Fibroblast of lung (primary cell): ENCODE measurements around the gene CRACR2B.

Experiments
- EZH2 ChIP-seq: IDR thresholded peaks from 2 replicates; pipeline ENCODE4 v1.5.1; 2012; ENCODE audit warnings: low read length, control low read depth, mild to moderate bottlenecking; ENCODE audit errors: missing control alignments
- TF ChIP-seq, protein P1 (sequence below), 2 donors: IDR thresholded peaks in 1 of 2; conservative IDR thresholded peaks in 1 of 2; 1 replicate in 1 of 2; 2 replicates in 1 of 2; pipeline ENCODE4 v1.5.1; 2011 to 2012; ENCODE audit warnings: low read length in 2 of 2, control low read depth in 1 of 2, inconsistent platforms in 1 of 2, low read depth in 1 of 2, mild to moderate bottlenecking in 1 of 2

DNA sequence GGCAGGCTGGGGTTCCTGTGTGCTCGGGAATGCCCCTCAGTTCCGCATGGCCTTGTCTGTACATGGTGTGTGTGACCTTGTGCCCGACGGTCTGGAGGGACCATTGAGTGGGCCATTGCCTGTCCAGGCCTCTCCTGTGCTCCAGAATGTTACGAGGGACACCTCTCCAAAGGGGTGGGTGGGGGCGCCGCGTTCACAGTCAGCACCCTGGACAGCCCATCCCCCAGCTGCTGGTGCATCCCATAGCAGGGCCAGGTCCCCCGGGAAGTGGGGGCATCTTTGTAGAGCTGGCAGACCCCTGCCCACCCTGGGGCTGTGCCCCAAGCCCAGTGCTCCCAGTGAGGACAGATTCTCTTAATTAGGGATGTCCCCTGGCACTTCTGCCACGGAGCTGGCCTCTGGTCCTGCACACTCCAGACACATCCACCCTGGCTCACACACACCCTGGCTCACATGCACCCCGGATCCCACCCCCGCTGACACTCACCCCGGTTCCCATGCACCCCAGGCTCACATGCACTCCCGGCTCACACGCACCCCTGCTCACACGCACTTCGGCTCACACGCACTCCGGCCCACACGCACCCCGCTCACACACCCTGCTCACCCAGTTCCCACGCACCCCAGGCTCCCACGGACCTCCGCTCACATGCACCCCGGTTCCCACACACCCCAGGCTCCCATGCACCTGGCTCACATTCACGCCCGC lies 30.5 kb downstream of the CRACR2B start:
- TF ChIP-seq, protein P1, sequence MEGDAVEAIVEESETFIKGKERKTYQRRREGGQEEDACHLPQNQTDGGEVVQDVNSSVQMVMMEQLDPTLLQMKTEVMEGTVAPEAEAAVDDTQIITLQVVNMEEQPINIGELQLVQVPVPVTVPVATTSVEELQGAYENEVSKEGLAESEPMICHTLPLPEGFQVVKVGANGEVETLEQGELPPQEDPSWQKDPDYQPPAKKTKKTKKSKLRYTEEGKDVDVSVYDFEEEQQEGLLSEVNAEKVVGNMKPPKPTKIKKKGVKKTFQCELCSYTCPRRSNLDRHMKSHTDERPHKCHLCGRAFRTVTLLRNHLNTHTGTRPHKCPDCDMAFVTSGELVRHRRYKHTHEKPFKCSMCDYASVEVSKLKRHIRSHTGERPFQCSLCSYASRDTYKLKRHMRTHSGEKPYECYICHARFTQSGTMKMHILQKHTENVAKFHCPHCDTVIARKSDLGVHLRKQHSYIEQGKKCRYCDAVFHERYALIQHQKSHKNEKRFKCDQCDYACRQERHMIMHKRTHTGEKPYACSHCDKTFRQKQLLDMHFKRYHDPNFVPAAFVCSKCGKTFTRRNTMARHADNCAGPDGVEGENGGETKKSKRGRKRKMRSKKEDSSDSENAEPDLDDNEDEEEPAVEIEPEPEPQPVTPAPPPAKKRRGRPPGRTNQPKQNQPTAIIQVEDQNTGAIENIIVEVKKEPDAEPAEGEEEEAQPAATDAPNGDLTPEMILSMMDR (conservative IDR thresholded peaks at IDR 0.05 in 1 of 2, IDR thresholded peaks at IDR 0.05 in 1 of 2; ENCODE audit: low read depth in 1 of 2, low read length in 2 of 2): no peak
- TF ChIP-seq EZH2: no peak
